H1 (cell line): Measurements from ENCODE around the gene CD48. TPM values are rescaled to one million over a fixed set of nuclear protein-coding genes. Genes with fewer than 3 reads are reported as not detected.

Experiments used
- EGR1 ChIP-seq: IDR thresholded peaks from 2 replicates; pipeline ENCODE4 v1.6.1; 2011; ENCODE audit warnings: low read depth, low read length, borderline replicate concordance
- POLR2AphosphoS5 ChIP-seq: IDR thresholded peaks from 2 replicates; pipeline ENCODE4 v1.6.1; 2011; ENCODE audit warnings: low read depth, low read length
- polyA plus RNA-seq, 7 experiments: library from polyadenylated mRNA; depleted of rRNA in 3 of 7; stranded (reverse) in 5 of 7; unstranded in 2 of 7; fragments of >200 nt in 5 of 7; fragments of 200-250 nt in 2 of 7; gene quantifications; 1 replicate in 5 of 7; 2 replicates in 1 of 7; 4 replicates in 1 of 7; pipeline versions ENCODE4 v1.2.1 to v1.2.3, GENCODE V29; 2011 to 2013; ENCODE audit warnings: missing spikeins in 2 of 7, mixed read lengths in 2 of 7
- total RNA-seq: library from RNA; stranded (reverse); fragmentation: NEBNext Ultra II Directional; extraction: Animal tissue kit (Norgen Biotek cat#: 25700); gene quantifications from 2 replicates; pipeline ENCODE4 v1.2.1, GENCODE V29; 2021
- TF ChIP-seq, protein P1 (sequence below): IDR thresholded peaks from 2 replicates; pipeline ENCODE4 v1.6.1; 2011; ENCODE audit warnings: low read depth, mild to moderate bottlenecking, low read length; ENCODE audit not compliant: insufficient read depth
- TF ChIP-seq, protein P2 (sequence below): IDR thresholded peaks from 2 replicates; pipeline ENCODE4 v1.6.1; 2011; ENCODE audit warnings: low read length, improper control_type of control experiment

Gene CD48
- total and polyA plus RNA-seq, 2 of the 8 experiments (the other 6 are each of a cell fraction or from before 2014, with no cell fraction given): 0.08 TPM; not detected in 1

DNA sequence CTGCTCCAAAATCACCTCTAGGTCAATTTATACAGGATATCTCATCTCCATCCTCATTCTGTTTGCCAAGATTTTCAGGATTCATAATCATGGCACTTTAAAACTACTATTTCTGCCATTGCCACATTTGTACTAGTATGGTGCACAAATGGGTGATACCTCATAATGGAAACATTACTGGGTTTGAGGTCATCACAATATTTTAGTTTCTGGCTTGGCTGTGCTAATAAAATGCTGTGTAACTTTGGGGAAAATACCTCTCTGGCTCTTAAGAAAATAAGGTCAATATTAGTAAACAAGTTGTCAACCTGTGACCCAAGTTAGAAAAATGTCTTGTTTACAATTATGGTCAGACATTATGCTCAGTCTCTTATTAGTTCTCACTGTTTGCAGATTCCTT is 22.7 kb upstream of the CD48 start (continued):
- TF ChIP-seq, protein P1, sequence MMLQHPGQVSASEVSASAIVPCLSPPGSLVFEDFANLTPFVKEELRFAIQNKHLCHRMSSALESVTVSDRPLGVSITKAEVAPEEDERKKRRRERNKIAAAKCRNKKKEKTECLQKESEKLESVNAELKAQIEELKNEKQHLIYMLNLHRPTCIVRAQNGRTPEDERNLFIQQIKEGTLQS: no peak
- TF ChIP-seq, protein P2, sequence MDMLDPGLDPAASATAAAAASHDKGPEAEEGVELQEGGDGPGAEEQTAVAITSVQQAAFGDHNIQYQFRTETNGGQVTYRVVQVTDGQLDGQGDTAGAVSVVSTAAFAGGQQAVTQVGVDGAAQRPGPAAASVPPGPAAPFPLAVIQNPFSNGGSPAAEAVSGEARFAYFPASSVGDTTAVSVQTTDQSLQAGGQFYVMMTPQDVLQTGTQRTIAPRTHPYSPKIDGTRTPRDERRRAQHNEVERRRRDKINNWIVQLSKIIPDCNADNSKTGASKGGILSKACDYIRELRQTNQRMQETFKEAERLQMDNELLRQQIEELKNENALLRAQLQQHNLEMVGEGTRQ: no peak
- TF ChIP-seq EGR1: no peak
- TF ChIP-seq POLR2AphosphoS5: no peak
